BLaER1 (cell line): ENCODE measurements around the gene REC8.
A peak's percentile ranks its signal among the peaks of the same experiment; 100 is the strongest.

Experiments used
- H3K27ac ChIP-seq: shearing (Covaris generic); formaldehyde crosslinking; 2 replicates; pipeline ENCODE4 v1.8.1; 2022
- H3K27me3 ChIP-seq: shearing (Covaris generic); formaldehyde crosslinking; 2 replicates; pipeline ENCODE4 v1.8.1; 2022
- H3K36me3 ChIP-seq: shearing (Covaris generic); formaldehyde crosslinking; 2 replicates; pipeline ENCODE4 v1.8.1; 2022
- H3K4me1 ChIP-seq: shearing (Covaris generic); formaldehyde crosslinking; 2 replicates; pipeline ENCODE4 v1.8.1; 2022
- H3K4me2 ChIP-seq: shearing (Covaris generic); formaldehyde crosslinking; 2 replicates; pipeline ENCODE4 v1.8.1; 2022
- H3K4me3 ChIP-seq: shearing (Covaris generic); formaldehyde crosslinking; 2 replicates; pipeline ENCODE4 v1.8.1; 2022
- H3K9ac ChIP-seq: shearing (Covaris generic); formaldehyde crosslinking; 2 replicates; pipeline ENCODE4 v1.8.1; 2022
- H3K9me3 ChIP-seq: shearing (Covaris generic); formaldehyde crosslinking; 2 replicates; pipeline ENCODE4 v1.8.1; 2022
- H4K20me1 ChIP-seq: shearing (Covaris generic); formaldehyde crosslinking; 2 replicates; pipeline ENCODE4 v1.8.1; 2022
- Cebpa-rat ChIP-seq: shearing (Covaris generic); IDR thresholded peaks from 2 replicates; pipeline ENCODE4 v1.8.1; 2022

Gene REC8

GRCh38 chr14:24188251-24189058 lies 16.6 kb downstream of the REC8 start, which contains the start of gene IPO4:
Gene IPO4 (minus strand): TSS chr14:24188816. CDS start chr14:24188787, 29 bp downstream.
- Histone ChIP-seq H3K9ac (peak within 1 kb of the TSS; percentile 84), H3K4me3 (peak within 1 kb of the TSS; percentile 81), H3K9me3 (no peaks in the 10 kb centered on the region), H3K36me3 (peaks cover 67% of the 10 kb centered on the region), H4K20me1 (no peaks in the 10 kb centered on the region), H3K4me2 (peak within 1 kb of the TSS; percentile 92), H3K27ac (peak within 1 kb of the TSS; percentile 83), H3K27me3 (no peaks in the 10 kb centered on the region), H3K4me1 (peaks cover 45% of the 10 kb centered on the region)
- TF ChIP-seq Cebpa-rat, result no peak

GRCh38 chr14:24189059-24189375 lies 17.1 kb downstream of the REC8 start:
- peak overlapping the region; percentile 43; the same call in 1 of the 2 replicates for H3K27ac ChIP-seq
- TF ChIP-seq Cebpa-rat, result no peak
- peak overlapping the region; percentile 92 for H3K4me2 ChIP-seq
- peaks cover 49% of the 10 kb centered on the region for H3K4me1 ChIP-seq
- peak overlapping the region; percentile 51; the same call in 1 of the 2 replicates for H3K9ac ChIP-seq
- peak overlapping the region; percentile 81 for H3K4me3 ChIP-seq
- H3K36me3 ChIP-seq, result peaks cover 63% of the 10 kb centered on the region
- no peaks in the 10 kb centered on the region for H3K27me3 ChIP-seq
- H4K20me1 ChIP-seq, result no peaks in the 10 kb centered on the region
- H3K9me3 ChIP-seq, result no peaks in the 10 kb centered on the region

GRCh38 chr14:24189460-24189859 lies 17.6 kb downstream of the REC8 start:
- no peaks in the 10 kb centered on the region for H4K20me1 ChIP-seq
- H3K9ac ChIP-seq, result no peak overlapping the region
- H3K27me3 ChIP-seq, result no peaks in the 10 kb centered on the region
- no peak overlapping the region for H3K4me3 ChIP-seq
- H3K9me3 ChIP-seq, result no peaks in the 10 kb centered on the region
- H3K4me1 ChIP-seq, result peaks cover 54% of the 10 kb centered on the region
- H3K36me3 ChIP-seq, result peaks cover 59% of the 10 kb centered on the region
- TF ChIP-seq Cebpa-rat, result no peak
- 0 out of 2 replicates have a peak overlapping the region, but pooled peaks have one; percentile 43 for H3K27ac ChIP-seq
- H3K4me2 ChIP-seq, result peak overlapping the region; percentile 92

DNA sequence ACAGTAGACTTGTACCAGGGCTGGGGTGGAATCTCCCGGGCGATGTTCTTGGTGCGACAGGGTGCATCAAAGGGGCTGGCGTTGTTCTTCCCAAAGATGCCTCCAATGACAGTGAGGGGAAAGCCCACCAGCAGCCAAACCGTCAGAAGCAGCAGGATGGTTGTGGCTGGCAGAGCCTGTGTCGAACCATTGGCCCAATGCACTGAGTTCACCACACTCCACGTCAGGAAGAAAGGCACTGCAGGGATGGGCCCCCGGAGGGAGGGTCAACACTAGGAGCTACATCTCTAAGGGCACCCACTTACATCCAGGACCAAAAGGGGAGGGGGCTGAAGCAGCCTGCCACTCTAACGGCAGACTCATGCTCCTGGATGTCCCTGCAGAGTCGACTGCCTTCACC lies 18.5 kb downstream of the REC8 start:
- Histone ChIP-seq H3K4me1 (peaks cover 60% of the 10 kb centered on the region), H3K36me3 (peaks cover 49% of the 10 kb centered on the region), H3K27ac (no peak overlapping the region), H3K4me3 (no peak overlapping the region), H3K9ac (no peak overlapping the region), H3K9me3 (no peaks in the 10 kb centered on the region), H3K4me2 (no peak overlapping the region), H3K27me3 (no peaks in the 10 kb centered on the region), H4K20me1 (no peaks in the 10 kb centered on the region)
- TF ChIP-seq Cebpa-rat, result no peak

- Histone ChIP-seq H3K4me1 (peaks cover 65% of the 10 kb centered on the region), H4K20me1 (no peaks in the 10 kb centered on the region), H3K27ac (no peak overlapping the region), H3K9me3 (no peaks in the 10 kb centered on the region), H3K9ac (no peak overlapping the region), H3K36me3 (peaks cover 29% of the 10 kb centered on the region), H3K4me3 (no peak overlapping the region), H3K4me2 (peak overlapping the region; percentile 43), H3K27me3 (no peaks in the 10 kb centered on the region)
- TF ChIP-seq Cebpa-rat, result no peak
These were observed 21.1 kb downstream of the REC8 start for GRCh38 chr14:24192933-24193332.

- Histone ChIP-seq H3K36me3 (peaks cover 40% of the 10 kb centered on the region), H3K27ac (no peak overlapping the region), H3K9me3 (no peaks in the 10 kb centered on the region), H3K4me2 (peak overlapping the region; percentile 84), H3K27me3 (no peaks in the 10 kb centered on the region), H3K9ac (peak overlapping the region; percentile 98), H4K20me1 (no peaks in the 10 kb centered on the region), H3K4me1 (peaks cover 62% of the 10 kb centered on the region), H3K4me3 (peak overlapping the region; percentile 72)
- no peak for TF ChIP-seq Cebpa-rat
These were observed 22.4 kb downstream of the REC8 start for GRCh38 chr14:24194186-24194872.

DNA sequence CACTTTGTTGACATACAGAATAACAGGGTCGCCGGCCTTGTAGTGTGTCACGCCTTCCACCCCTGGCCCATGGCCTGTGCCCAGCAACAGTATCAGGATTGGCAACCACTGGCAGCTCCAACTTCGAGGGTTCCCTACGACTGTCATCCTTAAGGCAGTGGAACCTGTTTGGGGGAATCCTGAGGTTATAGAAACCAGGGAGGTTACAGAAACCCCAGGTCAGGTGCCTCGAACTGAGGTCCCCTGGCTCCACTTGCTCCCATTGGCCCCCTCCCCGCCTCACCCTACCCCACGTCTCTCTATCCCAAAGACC lies 22.9 kb downstream of the REC8 start:
- Histone ChIP-seq H3K9ac (peak overlapping the region; percentile 98), H3K4me3 (peak overlapping the region; percentile 72), H3K27me3 (no peaks in the 10 kb centered on the region), H3K27ac (peak overlapping the region; percentile 99), H3K4me2 (peak overlapping the region; percentile 84), H4K20me1 (no peaks in the 10 kb centered on the region), H3K9me3 (no peaks in the 10 kb centered on the region), H3K4me1 (peaks cover 58% of the 10 kb centered on the region), H3K36me3 (peaks cover 45% of the 10 kb centered on the region)
- no peak for TF ChIP-seq Cebpa-rat

DNA sequence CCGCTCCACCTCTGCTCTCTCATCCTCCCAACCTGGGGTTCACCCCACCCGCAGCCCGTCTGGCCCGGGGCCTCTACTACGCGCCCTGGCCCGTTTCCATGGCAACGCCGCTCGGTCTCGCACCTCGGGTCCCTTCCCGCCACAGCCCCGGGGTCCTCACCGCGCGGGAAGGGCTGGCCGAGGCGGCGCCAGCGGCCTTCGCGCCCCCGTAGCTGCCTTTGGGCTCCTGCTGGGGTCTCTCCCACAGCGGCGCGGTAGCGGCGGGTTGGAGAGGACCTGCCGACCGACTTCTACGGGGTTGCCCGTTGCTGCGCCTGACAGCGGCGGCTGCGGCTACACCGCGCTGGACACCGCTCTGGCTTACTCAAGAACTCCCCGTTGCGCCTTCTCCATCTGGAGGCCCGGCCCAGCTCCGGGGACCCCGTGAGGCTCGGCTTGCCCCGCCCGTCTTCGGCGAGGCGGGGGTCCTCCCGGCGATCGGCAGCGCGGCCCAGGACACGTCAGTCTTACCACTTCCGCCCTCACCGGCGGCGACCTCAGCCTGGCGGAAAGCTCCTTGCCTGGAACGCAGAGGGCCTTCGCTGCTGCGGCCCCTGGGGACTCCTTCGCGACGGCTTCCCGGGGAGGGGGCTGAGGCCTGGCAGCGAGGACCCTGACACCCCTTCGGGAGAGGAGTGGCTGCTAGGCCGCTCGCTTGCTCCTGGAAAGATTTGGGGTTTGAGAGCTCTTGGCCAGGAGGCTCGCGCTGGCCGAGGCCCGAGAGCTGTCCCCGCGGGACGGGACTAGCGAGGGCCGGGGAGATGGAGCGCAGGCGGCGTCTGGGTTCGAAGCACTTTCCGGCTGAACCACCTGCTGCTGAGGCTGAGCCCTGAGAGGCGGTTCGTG lies 23.5 kb downstream of the REC8 start, which contains the start of gene TM9SF1:
TM9SF1 (minus strand) TSS at position 256 of the 885 bp plus-strand sequence. CDS start 422 bp downstream, outside the sequence.
- TF ChIP-seq Cebpa-rat, result no peak
- no peaks in the 10 kb centered on the region for H3K27me3 ChIP-seq
- peak within 1 kb of the TSS; percentile 84 for H3K4me2 ChIP-seq
- peaks cover 46% of the 10 kb centered on the region for H3K36me3 ChIP-seq
- H3K4me1 ChIP-seq, result peaks cover 58% of the 10 kb centered on the region
- no peaks in the 10 kb centered on the region for H3K9me3 ChIP-seq
- H3K4me3 ChIP-seq, result peak within 1 kb of the TSS; percentile 72
- peak within 1 kb of the TSS; percentile 99 for H3K27ac ChIP-seq
- H3K9ac ChIP-seq, result peak within 1 kb of the TSS; percentile 98
- H4K20me1 ChIP-seq, result no peaks in the 10 kb centered on the region
